Subcutaneous abdominal adipose tissue (tissue), 5 donors: ENCODE data around the gene DMD.

Experiments
- H3K27ac ChIP-seq: one replicate; pipeline ENCODE4 v1.7.0; 2013; ENCODE audit warnings: low read depth, mild to moderate bottlenecking, inconsistent platforms, low read length, moderate library complexity
- H3K27me3 ChIP-seq, 5 donors: one replicate each; pipeline ENCODE4 v1.7.0; 2013; ENCODE audit warnings: low read length in 5 of 5, inconsistent platforms in 1 of 5; ENCODE audit not compliant: control insufficient read depth in 5 of 5, insufficient read depth in 4 of 5
- H3K36me3 ChIP-seq, 5 donors: one replicate each; pipeline ENCODE4 v1.7.0; 2013; ENCODE audit warnings: low read length in 5 of 5; ENCODE audit not compliant: control insufficient read depth in 5 of 5, insufficient read depth in 5 of 5
- H3K4me1 ChIP-seq, 5 donors: one replicate each; pipeline ENCODE4 v1.7.0; 2013; ENCODE audit warnings: low read length in 5 of 5, mild to moderate bottlenecking in 3 of 5, moderate library complexity in 1 of 5; ENCODE audit not compliant: control insufficient read depth in 5 of 5, insufficient read depth in 5 of 5
- H3K4me3 ChIP-seq, 5 donors: one replicate each; pipeline ENCODE4 v1.7.0; 2013; ENCODE audit warnings: low read length in 5 of 5, low read depth in 1 of 5
- H3K9ac ChIP-seq, 5 donors: one replicate each; pipeline ENCODE4 v1.7.0; 2013; ENCODE audit warnings: low read length in 5 of 5, mild to moderate bottlenecking in 4 of 5, moderate library complexity in 3 of 5
- H3K9me3 ChIP-seq, 5 donors: one replicate each; pipeline ENCODE4 v1.7.0; 2013; ENCODE audit warnings: low read length in 5 of 5; ENCODE audit not compliant: control insufficient read depth in 5 of 5
- donor health status: healthy.
- donor health status: healthy.
- donor health status: healthy.
- donor health status: healthy.
- donor health status: healthy.

The DMD gene

GRCh38 chrX:33161829-33162228, 49.5 kb downstream of the DMD start:
- Histone ChIP-seq H3K27me3 (no peaks in the 10 kb centered on the region), H3K36me3 (no peaks in the 10 kb centered on the region), H3K9me3 (no peaks in the 10 kb centered on the region)

GRCh38 chrX:33160273-33160672, 51.1 kb downstream of the DMD start:
- Histone ChIP-seq H3K27ac (no peak overlapping the region), H3K9me3 (no peaks in the 10 kb centered on the region), H3K4me1 (no peaks in the 10 kb centered on the region), H3K9ac (no peak overlapping the region), H3K36me3 (no peaks in the 10 kb centered on the region), H3K27me3 (no peaks in the 10 kb centered on the region), H3K4me3 (no peak overlapping the region)

More at GRCh38 chrX:33161829-33162228, 49.5 kb downstream of the DMD start:
- Histone ChIP-seq H3K9ac (no peak overlapping the region), H3K4me1 (no peaks in the 10 kb centered on the region), H3K4me3 (no peak overlapping the region), H3K27ac (no peak overlapping the region)

DNA sequence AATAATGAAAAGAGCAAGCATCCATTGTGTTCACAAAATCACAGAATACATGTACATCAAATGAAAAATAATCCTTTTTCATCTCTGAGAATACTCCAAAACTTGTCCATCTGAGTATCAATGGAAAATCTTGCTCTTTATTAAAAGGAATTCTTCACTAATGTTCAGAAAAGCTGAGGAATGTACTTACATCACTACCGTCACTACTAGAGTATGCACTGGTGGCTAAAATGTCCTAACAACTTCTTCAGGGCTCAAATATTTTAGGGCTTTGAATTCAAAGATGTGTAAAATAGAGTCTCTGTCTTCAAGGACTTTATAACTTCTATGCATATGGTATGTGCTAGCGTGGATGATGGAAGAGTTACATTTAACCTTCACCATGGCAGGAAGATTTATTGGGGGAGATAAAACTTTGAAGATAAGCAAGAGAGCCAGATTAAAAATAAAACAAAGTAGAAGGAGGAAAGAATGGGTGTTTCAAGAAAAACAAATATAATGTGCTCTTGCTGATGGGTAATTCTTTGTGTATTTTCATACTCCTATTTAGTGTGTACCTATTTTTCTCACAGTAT, 55.1 kb downstream of the DMD start:
- H3K27ac ChIP-seq, result no peak overlapping the region

DNA sequence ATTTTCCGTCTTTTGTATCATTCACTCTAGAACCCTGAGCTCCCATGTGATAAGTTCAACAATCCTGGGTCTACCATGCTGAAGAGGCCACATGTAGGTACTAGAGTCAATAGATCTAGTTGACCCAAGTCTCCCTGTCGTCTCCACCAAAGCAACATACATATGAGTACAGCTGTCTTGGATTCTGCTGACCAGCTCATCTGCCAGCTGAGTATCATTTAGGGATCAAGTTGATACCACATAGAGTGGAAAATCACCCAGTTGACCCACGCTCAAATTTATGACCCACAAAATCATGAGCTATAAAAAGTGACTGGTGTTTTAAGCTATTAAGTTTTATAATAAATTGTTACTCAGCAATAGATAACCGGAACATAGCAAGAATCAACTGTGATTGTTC, 61.8 kb downstream of the DMD start:
- H3K4me3 ChIP-seq, result no peak overlapping the region

More for the DNA sequence above, 55.1 kb downstream of the DMD start:
- H3K9ac ChIP-seq, result no peak overlapping the region
- no peaks in the 10 kb centered on the region for H3K9me3 ChIP-seq
- H3K4me1 ChIP-seq, result no peaks in the 10 kb centered on the region
- no peak overlapping the region for H3K4me3 ChIP-seq
- H3K27me3 ChIP-seq, result no peaks in the 10 kb centered on the region
- H3K36me3 ChIP-seq, result no peaks in the 10 kb centered on the region

GRCh38 chrX:33149085-33149484, 62.3 kb downstream of the DMD start:
- Histone ChIP-seq H3K4me1 (no peaks in the 10 kb centered on the region), H3K9me3 (no peaks in the 10 kb centered on the region), H3K4me3 (no peak overlapping the region), H3K27me3 (no peaks in the 10 kb centered on the region), H3K9ac (no peak overlapping the region), H3K27ac (no peak overlapping the region), H3K36me3 (no peaks in the 10 kb centered on the region)

More for the DNA sequence above, 61.8 kb downstream of the DMD start:
- Histone ChIP-seq H3K27ac (no peak overlapping the region), H3K9ac (no peak overlapping the region), H3K27me3 (no peaks in the 10 kb centered on the region), H3K36me3 (no peaks in the 10 kb centered on the region), H3K4me1 (no peaks in the 10 kb centered on the region), H3K9me3 (no peaks in the 10 kb centered on the region)

- Histone ChIP-seq H3K9me3 (no peaks in the 10 kb centered on the region), H3K36me3 (no peaks in the 10 kb centered on the region), H3K4me3 (no peak overlapping the region), H3K27me3 (no peaks in the 10 kb centered on the region), H3K27ac (no peak overlapping the region), H3K4me1 (peaks cover 0 to 3% (median 0%) of the 10 kb centered on the region in 5 donors), H3K9ac (no peak overlapping the region)
Measured at GRCh38 chrX:33142331-33142730, 69.0 kb downstream of the DMD start.

DNA sequence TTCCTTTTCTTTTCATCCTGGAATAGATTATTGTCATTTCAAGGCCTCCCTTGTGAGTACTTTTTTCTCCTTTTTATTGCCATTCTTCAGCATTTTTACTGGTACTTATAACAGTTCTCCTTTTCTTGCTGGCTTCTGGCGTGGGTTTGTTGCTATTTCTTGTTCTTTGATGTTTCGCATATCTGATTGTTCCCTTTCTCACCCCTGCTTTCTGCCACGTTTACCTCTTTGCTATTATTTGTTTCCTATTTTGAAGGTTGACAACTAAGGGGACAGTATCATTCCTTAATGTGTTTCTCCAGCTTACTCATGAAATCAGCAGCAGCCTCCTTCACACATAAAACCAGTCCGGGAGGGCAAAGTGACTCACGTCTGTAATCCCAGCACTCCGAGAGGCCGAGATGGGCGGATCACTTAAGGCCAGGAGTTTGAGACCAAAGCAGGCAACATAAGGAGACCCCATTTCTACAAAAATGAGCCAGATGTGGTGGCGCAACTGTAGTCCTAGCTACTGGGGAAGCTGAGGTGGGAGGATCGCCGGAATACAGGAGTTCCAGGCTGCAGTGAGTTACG, 72.6 kb downstream of the DMD start:
- Histone ChIP-seq H3K4me3 (no peak overlapping the region), H3K9ac (no peak overlapping the region), H3K4me1 (peaks cover 0 to 4% (median 0%) of the 10 kb centered on the region in 5 donors), H3K9me3 (no peaks in the 10 kb centered on the region), H3K36me3 (no peaks in the 10 kb centered on the region), H3K27me3 (no peaks in the 10 kb centered on the region), H3K27ac (no peak overlapping the region)

- peaks cover 0 to 7% (median 0%) of the 10 kb centered on the region in 5 donors for H3K4me1 ChIP-seq
- H3K4me3 ChIP-seq, result no peak overlapping the region
- no peaks in the 10 kb centered on the region for H3K36me3 ChIP-seq
- no peak overlapping the region for H3K9ac ChIP-seq
- no peaks in the 10 kb centered on the region for H3K27me3 ChIP-seq
- no peak overlapping the region for H3K27ac ChIP-seq
- no peaks in the 10 kb centered on the region for H3K9me3 ChIP-seq
Measured at GRCh38 chrX:33134164-33134563, 77.2 kb downstream of the DMD start.

- Histone ChIP-seq H3K27me3 (no peaks in the 10 kb centered on the region), H3K36me3 (no peaks in the 10 kb centered on the region), H3K4me3 (no peak overlapping the region), H3K9ac (no peak overlapping the region), H3K4me1 (peaks cover 0 to 7% (median 0%) of the 10 kb centered on the region in 5 donors), H3K27ac (no peak overlapping the region), H3K9me3 (no peaks in the 10 kb centered on the region)
Measured at GRCh38 chrX:33133320-33133719, 78.0 kb downstream of the DMD start.

GRCh38 chrX:33132569-33132968, 78.8 kb downstream of the DMD start:
- Histone ChIP-seq H3K36me3 (no peaks in the 10 kb centered on the region), H3K4me1 (peaks cover 0 to 7% (median 0%) of the 10 kb centered on the region in 5 donors), H3K27me3 (no peaks in the 10 kb centered on the region), H3K9me3 (no peaks in the 10 kb centered on the region), H3K9ac (no peak overlapping the region), H3K27ac (no peak overlapping the region), H3K4me3 (no peak overlapping the region)
